HEK293 (cell line): Measurements from ENCODE around the gene MARCHF9.

ENCODE experiments used
- IKZF3 ChIP-seq: fragments of 450-650 bp; IDR thresholded peaks from 2 replicates; pipeline ENCODE4 v1.5.0; 2018; ENCODE audit warnings: missing biosample characterization, mild to moderate bottlenecking, missing genetic modification characterization, moderate library complexity
- KLF7 ChIP-seq: fragments of 450-650 bp; formaldehyde crosslinking; IDR thresholded peaks from 2 replicates; pipeline ENCODE4 v1.5.1; 2016; ENCODE audit warnings: missing biosample characterization, missing genetic modification characterization, borderline replicate concordance
- KLF8 ChIP-seq: fragments of 450-650 bp; formaldehyde crosslinking; IDR thresholded peaks from 2 replicates; pipeline ENCODE4 v1.5.1; 2016; ENCODE audit warnings: missing biosample characterization, missing genetic modification characterization
- MYNN ChIP-seq: fragments of 450-650 bp; formaldehyde crosslinking; IDR thresholded peaks from 2 replicates; pipeline ENCODE4 v1.5.1; 2016; ENCODE audit warnings: missing biosample characterization, missing genetic modification characterization, borderline replicate concordance
- SETDB1 ChIP-seq: IDR thresholded peaks from one replicate; pipeline ENCODE4 v1.6.1; 2017; ENCODE audit warnings: mild to moderate bottlenecking, low read length, moderate library complexity, mixed read lengths; ENCODE audit not compliant: insufficient read length
- YY1 ChIP-seq: fragments of 450-650 bp; formaldehyde crosslinking; IDR thresholded peaks from 2 replicates; pipeline ENCODE4 v1.5.1; 2018; ENCODE audit warnings: missing biosample characterization, missing genetic modification characterization
- ZBTB26 ChIP-seq: fragments of 450-650 bp; formaldehyde crosslinking; optimal IDR thresholded peaks from 2 replicates; pipeline ENCODE3; 2016; ENCODE audit warnings: missing biosample characterization, mild to moderate bottlenecking, missing genetic modification characterization
- ZBTB48 ChIP-seq: fragments of 450-650 bp; formaldehyde crosslinking; IDR thresholded peaks from 2 replicates; pipeline ENCODE4 v1.5.1; 2016; ENCODE audit warnings: missing biosample characterization, missing genetic modification characterization
- ZEB2 ChIP-seq: fragments of 450-650 bp; formaldehyde crosslinking; IDR thresholded peaks from 2 replicates; pipeline ENCODE4 v1.5.1; 2016; ENCODE audit warnings: missing biosample characterization, missing genetic modification characterization
- ZNF112 ChIP-seq: fragments of 450-650 bp; formaldehyde crosslinking; IDR thresholded peaks from 2 replicates; pipeline ENCODE4 v1.5.0; 2017; ENCODE audit warnings: missing biosample characterization, missing genetic modification characterization
- ZNF114 ChIP-seq: fragments of 450-650 bp; formaldehyde crosslinking; IDR thresholded peaks from 2 replicates; pipeline ENCODE4 v1.5.0; 2017; ENCODE audit warnings: missing biosample characterization, missing genetic modification characterization
- ZNF132 ChIP-seq: fragments of 450-650 bp; formaldehyde crosslinking; IDR thresholded peaks from 2 replicates; pipeline ENCODE4 v1.5.1; 2017; ENCODE audit warnings: missing biosample characterization, missing genetic modification characterization, borderline replicate concordance
- ZNF138 ChIP-seq: fragments of 450-650 bp; formaldehyde crosslinking; IDR thresholded peaks from 2 replicates; pipeline ENCODE4 v1.5.1; 2016; ENCODE audit warnings: missing biosample characterization, missing genetic modification characterization, borderline replicate concordance
- ZNF16 ChIP-seq: fragments of 450-650 bp; formaldehyde crosslinking; IDR thresholded peaks from 2 replicates; pipeline ENCODE4 v1.5.1; 2016; ENCODE audit warnings: low read depth, missing biosample characterization, missing genetic modification characterization
- ZNF169 ChIP-seq: fragments of 450-650 bp; formaldehyde crosslinking; IDR thresholded peaks from 2 replicates; pipeline ENCODE4 v1.5.1; 2016; ENCODE audit warnings: missing biosample characterization, missing genetic modification characterization
- ZNF202 ChIP-seq: fragments of 450-650 bp; formaldehyde crosslinking; IDR thresholded peaks from 2 replicates; pipeline ENCODE4 v1.5.1; 2016; ENCODE audit warnings: missing biosample characterization, missing genetic modification characterization, borderline replicate concordance
- ZNF274 ChIP-seq, 2 experiments: fragments of 200-500 bp in 1 of 2; fragments of 450-650 bp in 1 of 2; sonication (Bioruptor generic) in 1 of 2; formaldehyde crosslinking in 1 of 2; IDR thresholded peaks; 2 replicates each; pipeline versions ENCODE4 v1.5.1 to v1.6.1; 2014 to 2016; ENCODE audit warnings: borderline replicate concordance in 1 of 2, inconsistent platforms in 1 of 2, low read length in 1 of 2, missing biosample characterization in 1 of 2, missing genetic modification characterization in 1 of 2
- ZNF292 ChIP-seq: fragments of 450-650 bp; formaldehyde crosslinking; IDR thresholded peaks from 2 replicates; pipeline ENCODE4 v1.5.1; 2016; ENCODE audit warnings: low read depth, missing biosample characterization, missing genetic modification characterization, borderline replicate concordance
- ZNF311 ChIP-seq: fragments of 450-650 bp; formaldehyde crosslinking; IDR thresholded peaks from 2 replicates; pipeline ENCODE4 v1.5.1; 2017; ENCODE audit warnings: missing biosample characterization, missing genetic modification characterization, borderline replicate concordance
- ZNF354C ChIP-seq: fragments of 450-650 bp; formaldehyde crosslinking; IDR thresholded peaks from 2 replicates; pipeline ENCODE4 v1.5.1; 2016; ENCODE audit warnings: missing biosample characterization, missing genetic modification characterization, low read depth, borderline replicate concordance
- ZNF366 ChIP-seq: fragments of 450-650 bp; formaldehyde crosslinking; conservative IDR thresholded peaks from 2 replicates; pipeline ENCODE4 v1.5.1; 2016; ENCODE audit warnings: missing biosample characterization, missing genetic modification characterization
- ZNF391 ChIP-seq: fragments of 450-650 bp; formaldehyde crosslinking; IDR thresholded peaks from 2 replicates; pipeline ENCODE4 v1.5.1; 2016; ENCODE audit warnings: low read depth, missing biosample characterization, missing genetic modification characterization, borderline replicate concordance
- ZNF48 ChIP-seq: fragments of 450-650 bp; formaldehyde crosslinking; IDR thresholded peaks from 2 replicates; pipeline ENCODE4 v1.5.1; 2016; ENCODE audit warnings: missing biosample characterization, missing genetic modification characterization
- ZNF510 ChIP-seq: fragments of 450-650 bp; formaldehyde crosslinking; IDR thresholded peaks from 2 replicates; pipeline ENCODE4 v1.5.1; 2018; ENCODE audit warnings: mild to moderate bottlenecking, missing genetic modification characterization, missing biosample characterization; ENCODE audit not compliant: insufficient replicate concordance
- ZNF521 ChIP-seq: fragments of 450-650 bp; formaldehyde crosslinking; IDR thresholded peaks from 2 replicates; pipeline ENCODE4 v1.5.1; 2017; ENCODE audit warnings: missing biosample characterization, mild to moderate bottlenecking, missing genetic modification characterization
- ZNF548 ChIP-seq: fragments of 450-650 bp; formaldehyde crosslinking; IDR thresholded peaks from 2 replicates; pipeline ENCODE4 v1.5.1; 2016; ENCODE audit warnings: missing biosample characterization, missing genetic modification characterization
- ZNF558 ChIP-seq: fragments of 450-650 bp; formaldehyde crosslinking; IDR thresholded peaks from 2 replicates; pipeline ENCODE4 v1.5.1; 2016; ENCODE audit warnings: missing biosample characterization, missing genetic modification characterization
- ZNF561 ChIP-seq: fragments of 450-650 bp; IDR thresholded peaks from 2 replicates; pipeline ENCODE4 v1.5.1; 2018; ENCODE audit warnings: missing biosample characterization, missing genetic modification characterization, borderline replicate concordance
- ZNF621 ChIP-seq: fragments of 450-650 bp; formaldehyde crosslinking; IDR thresholded peaks from 2 replicates; pipeline ENCODE4 v1.5.1; 2017; ENCODE audit warnings: missing biosample characterization, missing genetic modification characterization
- ZNF654 ChIP-seq: fragments of 450-650 bp; formaldehyde crosslinking; IDR thresholded peaks from 2 replicates; pipeline ENCODE4 v1.5.1; 2016; ENCODE audit warnings: low read depth, missing biosample characterization, missing genetic modification characterization
- ZNF658 ChIP-seq: fragments of 450-650 bp; formaldehyde crosslinking; IDR thresholded peaks from 2 replicates; pipeline ENCODE4; 2016; ENCODE audit warnings: missing biosample characterization, missing genetic modification characterization
- ZSCAN23 ChIP-seq: fragments of 450-650 bp; formaldehyde crosslinking; IDR thresholded peaks from 2 replicates; pipeline ENCODE4 v1.5.1; 2016; ENCODE audit warnings: missing biosample characterization, missing genetic modification characterization
- TF ChIP-seq, protein P1 (sequence below): fragments of 450-650 bp; formaldehyde crosslinking; IDR thresholded peaks from 2 replicates; pipeline ENCODE4 v1.5.1; 2016; ENCODE audit warnings: missing biosample characterization, missing genetic modification characterization

The MARCHF9 gene

DNA sequence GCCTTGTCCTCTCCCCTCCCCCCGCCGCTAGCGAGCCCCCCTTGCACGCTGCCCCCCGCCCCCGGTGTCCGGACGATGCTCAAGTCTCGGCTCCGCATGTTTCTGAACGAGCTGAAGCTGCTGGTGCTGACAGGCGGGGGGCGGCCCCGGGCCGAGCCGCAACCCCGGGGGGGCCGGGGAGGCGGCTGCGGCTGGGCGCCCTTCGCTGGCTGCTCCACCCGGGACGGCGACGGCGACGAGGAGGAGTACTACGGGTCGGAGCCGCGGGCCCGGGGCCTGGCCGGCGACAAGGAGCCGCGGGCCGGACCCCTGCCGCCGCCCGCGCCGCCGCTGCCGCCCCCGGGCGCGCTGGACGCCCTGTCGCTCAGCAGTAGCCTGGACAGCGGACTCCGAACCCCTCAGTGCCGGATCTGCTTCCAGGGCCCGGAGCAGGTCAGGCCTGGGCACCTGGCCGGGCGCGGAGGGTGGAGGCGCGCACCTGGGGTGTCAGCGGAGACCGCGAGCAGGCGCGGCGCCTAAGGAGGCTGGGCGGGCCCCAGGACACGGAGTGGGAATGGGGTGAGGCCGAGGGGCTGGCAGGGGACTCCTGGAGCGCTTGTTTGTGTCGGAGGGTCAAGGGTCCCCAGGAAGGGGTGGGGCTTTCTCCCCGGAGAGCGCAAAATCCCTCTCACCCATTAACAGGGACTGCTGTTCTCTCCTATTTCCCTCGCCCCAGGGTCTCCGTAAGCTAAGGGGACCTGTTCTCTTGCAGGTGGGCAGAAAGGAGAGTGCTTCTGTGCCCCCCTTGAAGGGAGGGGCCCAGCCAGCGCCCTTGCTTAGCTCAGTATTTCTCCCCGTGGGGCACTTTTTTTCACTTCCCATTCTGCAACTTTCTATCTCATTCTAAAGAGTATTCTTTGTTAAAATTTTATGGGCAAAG, 810 bp downstream of the MARCHF9 start (continued):
- TF ChIP-seq ZNF311, result no peak
- no peak for TF ChIP-seq ZNF292 (tag by site-specific recombination)
- TF ChIP-seq, protein P1, sequence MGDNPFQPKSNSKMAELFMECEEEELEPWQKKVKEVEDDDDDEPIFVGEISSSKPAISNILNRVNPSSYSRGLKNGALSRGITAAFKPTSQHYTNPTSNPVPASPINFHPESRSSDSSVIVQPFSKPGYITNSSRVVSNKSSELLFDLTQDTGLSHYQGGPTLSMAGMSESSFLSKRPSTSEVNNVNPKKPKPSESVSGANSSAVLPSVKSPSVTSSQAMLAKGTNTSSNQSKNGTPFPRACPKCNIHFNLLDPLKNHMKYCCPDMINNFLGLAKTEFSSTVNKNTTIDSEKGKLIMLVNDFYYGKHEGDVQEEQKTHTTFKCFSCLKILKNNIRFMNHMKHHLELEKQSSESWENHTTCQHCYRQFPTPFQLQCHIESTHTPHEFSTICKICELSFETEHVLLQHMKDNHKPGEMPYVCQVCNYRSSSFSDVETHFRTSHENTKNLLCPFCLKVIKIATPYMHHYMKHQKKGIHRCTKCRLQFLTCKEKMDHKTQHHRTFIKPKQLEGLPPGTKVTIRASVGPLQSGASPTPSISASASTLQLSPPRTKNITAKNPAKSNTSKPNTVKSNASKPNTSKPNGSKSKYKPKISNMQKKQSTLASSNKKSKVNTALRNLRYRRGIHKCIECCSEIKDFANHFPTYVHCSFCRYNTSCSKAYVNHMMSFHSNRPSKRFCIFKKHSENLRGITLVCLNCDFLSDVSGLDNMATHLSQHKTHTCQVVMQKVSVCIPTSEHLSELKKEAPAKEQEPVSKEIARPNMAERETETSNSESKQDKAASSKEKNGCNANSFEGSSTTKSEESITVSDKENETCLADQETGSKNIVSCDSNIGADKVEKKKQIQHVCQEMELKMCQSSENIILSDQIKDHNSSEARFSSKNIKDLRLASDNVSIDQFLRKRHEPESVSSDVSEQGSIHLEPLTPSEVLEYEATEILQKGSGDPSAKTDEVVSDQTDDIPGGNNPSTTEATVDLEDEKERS (tag by site-specific recombination), result no peak
- TF ChIP-seq ZNF561 (tag by site-specific recombination), result peak; percentile 42; the same call in 1 of the 2 replicates
- no peak for TF ChIP-seq ZNF274 (IDR thresholded peaks at IDR 0.05; ENCODE audit: low read length)
- no peak for TF ChIP-seq ZNF274 (tag by site-specific recombination; IDR thresholded peaks at IDR 0.05; ENCODE audit: borderline replicate concordance)
- TF ChIP-seq ZNF521, result no peak
- TF ChIP-seq ZNF16 (tag by site-specific recombination), result no peak
- TF ChIP-seq ZNF202 (tag by site-specific recombination), result no peak
- no peak for TF ChIP-seq ZNF548 (tag by site-specific recombination)
- no peak for TF ChIP-seq ZSCAN23 (tag by site-specific recombination)
- no peak for TF ChIP-seq SETDB1
- TF ChIP-seq ZNF391, result no peak
- no peak for TF ChIP-seq ZNF169 (tag by site-specific recombination)
- no peak for TF ChIP-seq ZNF558 (tag by site-specific recombination)
- peak; percentile 49; the same call in 1 of the 2 replicates for TF ChIP-seq KLF8
- TF ChIP-seq ZBTB48 (tag by site-specific recombination), result 0 out of 2 replicates have a peak, but pooled peaks have one; percentile 24
- 0 out of 2 replicates have a peak, but pooled peaks have one; percentile 18 for TF ChIP-seq ZEB2 (tag by site-specific recombination)
- TF ChIP-seq ZNF48 (tag by site-specific recombination), result no peak
- no peak for TF ChIP-seq ZNF510 (tag by site-specific recombination)
- TF ChIP-seq ZNF132, result no peak
- no peak for TF ChIP-seq IKZF3 (tag by site-specific recombination)
- TF ChIP-seq ZNF354C (tag by site-specific recombination), result no peak
- TF ChIP-seq ZNF654 (tag by site-specific recombination), result no peak
- no peak for TF ChIP-seq ZNF114 (tag by site-specific recombination)
- TF ChIP-seq ZNF366, result no peak
- no peak for TF ChIP-seq MYNN
- no peak for TF ChIP-seq ZNF658 (tag by site-specific recombination)
- no peak for TF ChIP-seq KLF7 (tag by site-specific recombination)
- no peak for TF ChIP-seq ZNF112 (tag by site-specific recombination)
- TF ChIP-seq ZBTB26 (tag by site-specific recombination), result peak; percentile 82
- no peak for TF ChIP-seq ZNF621
- no peak for TF ChIP-seq YY1 (tag by site-specific recombination)
- TF ChIP-seq ZNF138, result no peak
